ENCODE data around the gene MSL3B.
"Not testable (repeated sequence)": the region's sequence is repeated elsewhere in the genome, so short reads cannot be mapped to it uniquely, and the experiment has no call there.

MSL3B gene

GRCh38 chr2:233896253-233896652 is 28.1 kb upstream of the MSL3B start:
- H2AFZ ChIP-seq (ENCODE audit: low read length); H3K4me1 ChIP-seq (ENCODE audit: low read length); H3K4me2 ChIP-seq (ENCODE audit: low read depth, low read length, poor library complexity, severe bottlenecking); H3K9ac ChIP-seq (ENCODE audit: low read length); DNase-seq; H4K20me1 ChIP-seq (ENCODE audit: insufficient read depth, low read depth, low read length); H3K4me3 ChIP-seq (ENCODE audit: low read length); H3K27me3 ChIP-seq (ENCODE audit: low read length); H3K27ac ChIP-seq (ENCODE audit: low read length); H3K36me3 ChIP-seq (ENCODE audit: insufficient read depth, low read length); H3K9me2 ChIP-seq (replicated peaks; ENCODE audit: insufficient read depth, low read length); H3K9me3 ChIP-seq (ENCODE audit: low read length); H3K79me2 ChIP-seq (ENCODE audit: low read length): not testable (repeated sequence)

DNA sequence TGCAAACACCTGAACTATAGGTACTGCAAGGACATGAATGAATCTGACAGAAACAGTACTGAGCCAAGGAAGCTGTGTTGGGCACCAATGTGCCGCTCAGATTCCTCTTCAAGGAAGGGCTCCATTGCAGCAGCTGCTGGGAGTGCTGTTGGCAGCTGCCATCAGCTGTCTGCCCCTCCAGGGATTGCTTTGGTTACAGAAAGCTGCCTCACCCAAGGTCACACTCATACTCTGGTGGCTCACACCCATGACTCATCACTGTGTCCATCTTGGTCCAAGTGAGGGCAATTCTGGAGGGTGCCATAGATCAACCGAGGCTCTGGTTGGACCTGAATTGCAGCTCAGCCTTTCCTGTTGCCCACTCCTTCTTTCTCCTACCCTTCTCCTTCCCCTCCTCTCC is 24.6 kb upstream of the MSL3B start:
- Histone ChIP-seq H3K9me2 (replicated peaks; ENCODE audit: insufficient read depth, low read length) (no peaks in the 10 kb centered on the region), H3K4me1 (ENCODE audit: low read length) (no peaks in the 10 kb centered on the region), H3K4me2 (ENCODE audit: low read depth, low read length, poor library complexity, severe bottlenecking) (no peak overlapping the region), H4K20me1 (ENCODE audit: insufficient read depth, low read depth, low read length) (no peaks in the 10 kb centered on the region), H3K9ac (ENCODE audit: low read length) (no peak overlapping the region), H3K4me3 (ENCODE audit: low read length) (no peak overlapping the region), H3K36me3 (ENCODE audit: insufficient read depth, low read length) (no peaks in the 10 kb centered on the region), H3K27me3 (ENCODE audit: low read length) (no peaks in the 10 kb centered on the region), H3K9me3 (ENCODE audit: low read length) (no peaks in the 10 kb centered on the region), H3K27ac (ENCODE audit: low read length) (no peak overlapping the region), H3K79me2 (ENCODE audit: low read length) (no peaks in the 10 kb centered on the region), H2AFZ (ENCODE audit: low read length) (no peak overlapping the region)
- no peak for DNase-seq

- DNase-seq, result no peak
- Histone ChIP-seq H4K20me1 (ENCODE audit: insufficient read depth, low read depth, low read length) (no peaks in the 10 kb centered on the region), H3K4me2 (ENCODE audit: low read depth, low read length, poor library complexity, severe bottlenecking) (no peak overlapping the region), H3K9me3 (ENCODE audit: low read length) (no peaks in the 10 kb centered on the region), H3K9ac (ENCODE audit: low read length) (no peak overlapping the region), H2AFZ (ENCODE audit: low read length) (no peak overlapping the region), H3K36me3 (ENCODE audit: insufficient read depth, low read length) (no peaks in the 10 kb centered on the region), H3K79me2 (ENCODE audit: low read length) (no peaks in the 10 kb centered on the region), H3K4me3 (ENCODE audit: low read length) (no peak overlapping the region), H3K27me3 (ENCODE audit: low read length) (no peaks in the 10 kb centered on the region), H3K4me1 (ENCODE audit: low read length) (no peaks in the 10 kb centered on the region), H3K27ac (ENCODE audit: low read length) (no peak overlapping the region), H3K9me2 (replicated peaks; ENCODE audit: insufficient read depth, low read length) (no peaks in the 10 kb centered on the region)
These were observed 14.2 kb upstream of the MSL3B start for GRCh38 chr2:233882353-233882752.

DNA sequence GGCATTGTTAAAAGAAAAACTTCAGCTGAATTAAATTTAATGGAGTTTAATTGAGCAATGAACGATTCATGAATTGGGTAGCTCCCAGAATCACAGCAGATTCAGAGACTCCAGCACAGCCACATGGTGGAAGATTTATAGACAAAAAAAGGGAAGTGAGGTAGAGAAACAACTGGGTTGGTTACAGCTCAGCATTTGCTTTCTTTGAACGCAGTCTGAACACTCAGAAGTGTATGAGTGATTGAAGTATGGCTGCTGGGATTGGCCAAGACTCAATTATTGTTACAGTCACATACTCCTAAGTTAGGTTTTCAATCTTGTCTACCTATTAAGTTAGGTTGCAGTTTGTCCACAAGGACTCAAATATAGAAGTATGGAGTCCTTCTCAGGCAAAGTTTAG is 3.9 kb upstream of the MSL3B start:
- not testable (repeated sequence) for H3K9me3 ChIP-seq (ENCODE audit: low read length); H3K4me2 ChIP-seq (ENCODE audit: low read depth, low read length, poor library complexity, severe bottlenecking); H2AFZ ChIP-seq (ENCODE audit: low read length); H3K27me3 ChIP-seq (ENCODE audit: low read length); H3K9ac ChIP-seq (ENCODE audit: low read length); H3K9me2 ChIP-seq (replicated peaks; ENCODE audit: insufficient read depth, low read length); H3K79me2 ChIP-seq (ENCODE audit: low read length); H3K27ac ChIP-seq (ENCODE audit: low read length); H3K4me3 ChIP-seq (ENCODE audit: low read length); H3K36me3 ChIP-seq (ENCODE audit: insufficient read depth, low read length); H4K20me1 ChIP-seq (ENCODE audit: insufficient read depth, low read depth, low read length); H3K4me1 ChIP-seq (ENCODE audit: low read length)
- DNase-seq, result peak; percentile 54

DNA sequence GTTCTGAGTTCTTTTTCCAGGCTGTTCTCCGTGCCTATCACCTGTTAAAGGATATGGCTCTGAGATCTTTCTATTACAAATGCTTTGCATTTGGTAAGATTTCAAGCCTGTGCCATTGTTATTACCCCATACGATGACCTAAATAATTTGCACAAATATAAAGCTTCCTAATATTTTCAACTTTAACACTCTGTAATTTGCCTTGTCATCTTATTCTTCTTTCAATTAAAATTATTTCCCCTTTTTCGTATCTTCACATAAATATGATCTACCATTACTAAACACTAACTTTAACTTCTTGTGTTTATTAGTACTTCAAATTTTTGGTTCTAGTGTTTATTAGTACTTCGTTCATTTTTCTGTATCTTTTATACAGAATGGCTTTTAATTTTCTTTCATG is 3.2 kb upstream of the MSL3B start:
- H3K9ac ChIP-seq (ENCODE audit: low read length), result no peak overlapping the region
- no peak overlapping the region for H3K27ac ChIP-seq (ENCODE audit: low read length)
- no peaks in the 10 kb centered on the region for H4K20me1 ChIP-seq (ENCODE audit: insufficient read depth, low read depth, low read length)
- H3K4me2 ChIP-seq (ENCODE audit: low read depth, low read length, poor library complexity, severe bottlenecking), result no peak overlapping the region
- peaks cover 9% of the 10 kb centered on the region for H3K4me1 ChIP-seq (ENCODE audit: low read length)
- no peak overlapping the region for H3K4me3 ChIP-seq (ENCODE audit: low read length)
- no peaks in the 10 kb centered on the region for H3K79me2 ChIP-seq (ENCODE audit: low read length)
- H3K36me3 ChIP-seq (ENCODE audit: insufficient read depth, low read length), result no peaks in the 10 kb centered on the region
- peaks cover 5% of the 10 kb centered on the region; the same call in 1 of the 2 replicates for H3K9me3 ChIP-seq (ENCODE audit: low read length)
- DNase-seq, result no peak
- no peaks in the 10 kb centered on the region; the same call in none of the 2 replicates for H3K27me3 ChIP-seq (ENCODE audit: low read length)
- no peaks in the 10 kb centered on the region for H3K9me2 ChIP-seq (replicated peaks; ENCODE audit: insufficient read depth, low read length)
- no peak overlapping the region for H2AFZ ChIP-seq (ENCODE audit: low read length)

- Histone ChIP-seq H3K9ac (ENCODE audit: low read length) (no peak overlapping the region), H3K36me3 (ENCODE audit: insufficient read depth, low read length) (no peaks in the 10 kb centered on the region), H3K27ac (ENCODE audit: low read length) (no peak overlapping the region), H2AFZ (ENCODE audit: low read length) (no peak overlapping the region), H3K27me3 (ENCODE audit: low read length) (no peaks in the 10 kb centered on the region; the same call in none of the 2 replicates), H3K4me2 (ENCODE audit: low read depth, low read length, poor library complexity, severe bottlenecking) (no peak overlapping the region), H3K4me1 (ENCODE audit: low read length) (peaks cover 3% of the 10 kb centered on the region), H3K4me3 (ENCODE audit: low read length) (no peak overlapping the region), H3K9me3 (ENCODE audit: low read length) (peaks cover 5% of the 10 kb centered on the region; the same call in 1 of the 2 replicates), H3K9me2 (replicated peaks; ENCODE audit: insufficient read depth, low read length) (no peaks in the 10 kb centered on the region), H3K79me2 (ENCODE audit: low read length) (no peaks in the 10 kb centered on the region), H4K20me1 (ENCODE audit: insufficient read depth, low read depth, low read length) (no peaks in the 10 kb centered on the region)
- no peak for DNase-seq
These were observed 1.7 kb downstream of the MSL3B start for GRCh38 chr2:233866479-233866878.

DNA sequence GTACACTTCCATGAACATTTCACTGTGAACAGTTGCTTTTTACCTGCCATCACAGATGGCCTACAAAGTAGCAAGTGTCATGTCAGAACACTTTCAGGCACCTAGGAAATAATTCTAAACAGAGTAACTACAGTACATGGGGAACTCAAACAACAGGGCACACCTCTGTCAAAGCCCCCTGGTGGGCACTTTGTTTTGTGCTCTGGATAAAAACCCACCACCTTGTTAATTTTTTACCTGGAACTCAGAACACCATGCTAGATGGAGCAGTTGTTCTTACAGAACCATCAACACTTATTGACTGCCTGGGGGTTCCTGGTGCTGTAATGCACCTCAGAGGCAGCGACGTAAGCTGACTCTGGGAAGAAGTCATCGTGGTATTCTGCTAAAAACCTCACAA is 2.3 kb downstream of the MSL3B start:
- Histone ChIP-seq H3K79me2 (ENCODE audit: low read length) (no peaks in the 10 kb centered on the region), H4K20me1 (ENCODE audit: insufficient read depth, low read depth, low read length) (no peaks in the 10 kb centered on the region), H3K9me2 (replicated peaks; ENCODE audit: insufficient read depth, low read length) (no peaks in the 10 kb centered on the region), H3K4me3 (ENCODE audit: low read length) (no peak overlapping the region), H3K36me3 (ENCODE audit: insufficient read depth, low read length) (no peaks in the 10 kb centered on the region), H3K9me3 (ENCODE audit: low read length) (peaks cover 5% of the 10 kb centered on the region; the same call in 1 of the 2 replicates), H3K27me3 (ENCODE audit: low read length) (no peaks in the 10 kb centered on the region; the same call in none of the 2 replicates), H3K4me2 (ENCODE audit: low read depth, low read length, poor library complexity, severe bottlenecking) (no peak overlapping the region), H3K4me1 (ENCODE audit: low read length) (peaks cover 3% of the 10 kb centered on the region), H2AFZ (ENCODE audit: low read length) (no peak overlapping the region), H3K27ac (ENCODE audit: low read length) (no peak overlapping the region), H3K9ac (ENCODE audit: low read length) (no peak overlapping the region)
- DNase-seq, result peak; percentile 70

- H3K9ac ChIP-seq (ENCODE audit: low read length), result no peak overlapping the region
- no peak for DNase-seq
- no peaks in the 10 kb centered on the region for H3K79me2 ChIP-seq (ENCODE audit: low read length)
- H2AFZ ChIP-seq (ENCODE audit: low read length), result no peak overlapping the region
- H4K20me1 ChIP-seq (ENCODE audit: insufficient read depth, low read depth, low read length), result no peaks in the 10 kb centered on the region
- no peaks in the 10 kb centered on the region for H3K9me3 ChIP-seq (ENCODE audit: low read length)
- H3K27ac ChIP-seq (ENCODE audit: low read length), result no peak overlapping the region
- H3K9me2 ChIP-seq (replicated peaks; ENCODE audit: insufficient read depth, low read length), result no peaks in the 10 kb centered on the region
- no peak overlapping the region for H3K4me2 ChIP-seq (ENCODE audit: low read depth, low read length, poor library complexity, severe bottlenecking)
- H3K4me1 ChIP-seq (ENCODE audit: low read length), result no peaks in the 10 kb centered on the region
- H3K4me3 ChIP-seq (ENCODE audit: low read length), result no peak overlapping the region
- H3K27me3 ChIP-seq (ENCODE audit: low read length), result no peaks in the 10 kb centered on the region
- no peaks in the 10 kb centered on the region for H3K36me3 ChIP-seq (ENCODE audit: insufficient read depth, low read length)
These were observed 5.9 kb downstream of the MSL3B start for GRCh38 chr2:233862261-233862768.

DNA sequence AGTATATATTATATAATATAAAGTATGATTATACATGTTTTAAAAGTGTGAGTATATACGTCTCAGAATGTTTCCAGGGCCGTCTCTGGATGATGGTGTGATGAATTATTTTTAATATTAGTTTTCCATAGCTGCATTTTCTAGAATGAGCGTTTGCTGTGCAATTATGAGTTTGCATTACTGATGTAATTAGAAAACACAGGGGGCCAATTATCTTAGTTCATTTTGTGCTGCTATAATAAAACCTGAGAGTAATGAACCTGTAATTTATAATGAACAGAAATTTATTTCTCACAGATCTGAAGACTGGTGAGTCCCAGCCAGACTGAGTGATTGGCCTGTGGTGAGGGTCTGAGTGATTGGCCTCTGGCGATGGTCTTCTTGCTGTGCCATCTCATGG is 9.9 kb downstream of the MSL3B start:
- peaks cover 4% of the 10 kb centered on the region; the same call in 1 of the 2 replicates for H4K20me1 ChIP-seq (ENCODE audit: insufficient read depth, low read depth, low read length)
- H2AFZ ChIP-seq (ENCODE audit: low read length), result no peak overlapping the region
- peaks cover 6% of the 10 kb centered on the region for H3K4me1 ChIP-seq (ENCODE audit: low read length)
- H3K4me3 ChIP-seq (ENCODE audit: low read length), result no peak overlapping the region
- no peak overlapping the region for H3K4me2 ChIP-seq (ENCODE audit: low read depth, low read length, poor library complexity, severe bottlenecking)
- no peak for DNase-seq
- H3K36me3 ChIP-seq (ENCODE audit: insufficient read depth, low read length), result no peaks in the 10 kb centered on the region
- H3K27ac ChIP-seq (ENCODE audit: low read length), result no peak overlapping the region
- peaks cover 9% of the 10 kb centered on the region for H3K79me2 ChIP-seq (ENCODE audit: low read length)
- no peaks in the 10 kb centered on the region for H3K27me3 ChIP-seq (ENCODE audit: low read length)
- H3K9ac ChIP-seq (ENCODE audit: low read length), result no peak overlapping the region
- no peaks in the 10 kb centered on the region for H3K9me2 ChIP-seq (replicated peaks; ENCODE audit: insufficient read depth, low read length)
- no peaks in the 10 kb centered on the region for H3K9me3 ChIP-seq (ENCODE audit: low read length)
